NOMO-1 treated with dmso at 0.1 percent for 144 hours (cell line): Measurements from ENCODE around the gene GCNT2.
"Not testable (repeated sequence)": the region's sequence is repeated elsewhere in the genome, so short reads cannot be mapped to it uniquely, and the experiment has no call there.

Source experiments
- DNase-seq: peaks from one replicate; lab custom pipeline; 2025; ENCODE audit not compliant: unreplicated experiment; lab: John Stamatoyannopoulos, UW

Gene GCNT2

DNA sequence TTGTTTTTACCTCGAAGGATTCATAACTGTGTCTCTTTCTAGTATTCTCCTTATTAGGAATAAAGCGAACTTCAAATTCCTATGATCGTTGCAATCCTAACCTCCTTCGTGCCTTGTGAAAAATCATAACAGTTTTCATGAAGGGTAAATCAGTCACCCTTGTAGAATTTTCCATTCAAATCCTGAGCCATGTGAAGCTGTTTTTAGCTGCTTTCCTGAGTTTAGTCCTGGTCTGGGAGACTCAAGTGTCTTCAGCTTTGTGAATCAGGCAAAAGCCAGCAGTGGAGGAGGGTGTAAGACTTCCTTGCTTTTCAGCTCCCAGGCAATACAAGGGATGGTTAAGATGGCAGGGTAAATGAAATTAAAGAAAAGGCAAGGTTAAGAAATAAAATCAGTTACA is 24.3 kb downstream of the GCNT2 start:
- DNase-seq, result no peak

DNA sequence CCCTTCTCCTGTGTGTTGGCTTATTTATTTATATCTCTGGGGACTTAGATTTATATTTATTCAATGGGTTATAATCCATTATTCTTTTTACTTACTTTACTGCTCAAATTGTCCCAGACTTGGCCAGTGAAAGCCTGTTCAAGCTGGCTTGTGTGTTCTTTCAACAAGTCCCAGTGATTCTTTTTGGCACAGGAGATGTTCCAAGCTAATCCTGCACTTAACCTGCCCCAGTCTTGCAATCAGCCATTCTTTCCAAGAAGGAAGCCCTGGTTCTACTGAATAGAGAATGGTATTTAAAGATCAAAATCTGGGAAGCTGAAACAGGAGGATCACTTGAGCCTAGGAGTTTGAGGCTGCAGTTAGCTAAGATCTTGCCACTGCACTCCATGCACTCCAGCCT is 26.7 kb downstream of the GCNT2 start:
- no peak for DNase-seq

DNA sequence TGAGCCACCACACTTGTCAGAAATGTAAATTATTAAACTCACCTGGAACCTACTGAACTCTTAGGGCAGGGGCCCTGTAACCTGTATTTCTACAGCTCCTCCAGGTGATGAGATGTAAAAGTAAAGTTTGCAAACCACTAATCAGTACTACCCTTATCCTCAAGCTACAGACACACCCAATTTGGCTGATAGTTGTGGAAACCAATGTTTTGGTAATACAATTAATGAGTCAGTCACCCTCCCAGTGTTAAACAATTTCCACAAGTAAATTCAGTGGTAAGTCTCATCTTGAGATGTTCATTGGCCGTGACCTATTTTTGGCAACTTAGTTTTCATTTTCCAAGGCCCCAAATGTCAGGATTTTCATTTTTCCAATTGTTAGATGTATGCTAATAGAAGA is 29.6 kb downstream of the GCNT2 start:
- DNase-seq, result no peak

DNA sequence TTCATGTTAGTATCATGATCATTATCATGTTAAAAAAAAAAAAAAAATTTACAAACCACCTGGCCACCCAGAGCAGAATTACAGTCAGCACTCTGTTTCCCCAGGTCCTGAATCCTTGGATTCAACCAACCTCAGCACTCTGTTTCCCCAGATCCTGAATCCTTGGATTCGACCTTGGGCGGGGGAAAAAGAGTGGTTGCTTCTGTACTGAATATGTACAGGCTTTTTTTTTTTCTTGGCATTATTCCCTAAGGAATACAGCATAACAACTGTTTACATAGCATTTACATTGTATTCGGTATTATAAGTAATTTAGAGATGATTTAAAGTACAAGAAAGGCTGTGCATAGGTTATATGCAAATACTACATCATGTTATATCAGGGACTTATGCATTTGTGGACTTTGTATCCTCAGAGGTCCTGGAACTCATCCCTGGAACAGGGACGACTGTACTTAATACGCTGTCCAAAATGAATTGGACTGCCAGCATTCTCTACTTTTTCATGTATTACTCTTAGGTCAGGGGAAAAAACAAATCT is 31.2 kb downstream of the GCNT2 start:
- no peak for DNase-seq

DNA sequence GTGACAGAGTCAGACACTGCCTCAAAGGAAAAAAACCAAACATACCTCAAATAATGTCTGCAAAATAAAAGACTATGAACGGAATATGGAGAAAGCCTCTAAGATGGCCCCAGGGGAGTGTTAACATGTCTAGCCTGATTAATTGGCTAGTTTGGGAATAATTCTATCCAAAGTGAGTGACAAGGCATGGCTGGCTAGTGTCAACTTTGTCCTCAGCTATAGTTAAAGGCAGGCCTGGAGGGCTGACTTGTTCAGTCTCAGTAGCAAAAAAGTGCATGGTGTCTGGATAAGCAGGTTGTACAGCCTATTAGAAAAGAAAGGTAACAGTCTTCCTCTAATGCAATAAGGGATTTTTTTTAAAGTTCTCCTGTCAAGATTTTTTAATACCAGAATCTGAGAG is 32.7 kb downstream of the GCNT2 start:
- no peak for DNase-seq

DNA sequence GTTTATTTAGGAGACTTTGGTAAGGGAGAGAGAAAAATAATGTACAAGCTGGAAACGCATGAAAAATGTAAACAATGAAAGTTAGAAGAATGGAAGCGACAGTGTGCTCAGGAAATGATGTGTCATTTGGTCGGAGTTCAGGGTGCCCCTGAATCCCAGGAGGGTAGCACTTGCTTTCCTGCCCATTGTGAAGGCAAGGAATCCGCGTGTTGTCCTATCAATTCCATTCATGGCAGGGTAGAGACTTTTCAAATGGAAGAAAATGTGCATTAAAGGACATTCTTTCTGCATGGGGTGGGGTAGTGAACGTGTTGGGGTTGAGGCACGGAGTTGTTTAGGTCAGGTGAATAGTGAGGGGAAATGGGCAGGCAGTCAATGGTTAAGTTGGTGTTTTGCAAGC is 33.7 kb downstream of the GCNT2 start:
- DNase-seq, result no peak

DNA sequence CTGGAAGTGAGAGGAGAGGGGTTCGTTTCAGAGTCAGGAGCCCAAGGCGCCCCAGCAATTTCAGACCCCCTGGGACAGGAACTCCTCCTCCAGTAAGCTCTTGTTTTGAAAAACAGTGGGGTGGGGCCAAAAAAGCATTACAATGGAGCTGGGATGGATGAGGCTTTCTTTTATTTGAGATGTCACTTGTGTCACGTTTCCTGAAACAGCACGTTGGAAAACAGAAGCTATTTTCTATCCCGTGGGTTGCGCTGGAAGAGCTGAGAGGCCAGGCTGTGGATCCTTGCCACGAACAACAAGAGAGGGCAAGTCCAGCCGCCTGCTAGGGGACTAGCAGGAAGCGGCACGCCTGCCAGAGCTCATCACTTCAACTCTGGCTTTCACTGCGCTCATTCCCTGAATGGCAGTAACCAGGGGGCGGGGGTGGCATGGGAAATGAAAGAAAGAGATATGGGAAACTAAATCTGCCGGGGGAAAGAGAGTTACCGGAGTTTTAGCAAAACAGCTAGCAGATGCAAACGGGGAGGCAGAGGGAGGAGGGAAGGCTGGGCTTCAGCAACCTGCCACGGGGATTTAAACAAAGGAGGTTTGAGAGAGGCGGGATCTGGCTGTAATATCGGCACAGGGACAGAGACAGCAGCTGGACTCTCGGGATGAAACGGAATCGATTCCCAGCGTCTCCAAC is 34.6 kb downstream of the GCNT2 start:
- no peak for DNase-seq

DNA sequence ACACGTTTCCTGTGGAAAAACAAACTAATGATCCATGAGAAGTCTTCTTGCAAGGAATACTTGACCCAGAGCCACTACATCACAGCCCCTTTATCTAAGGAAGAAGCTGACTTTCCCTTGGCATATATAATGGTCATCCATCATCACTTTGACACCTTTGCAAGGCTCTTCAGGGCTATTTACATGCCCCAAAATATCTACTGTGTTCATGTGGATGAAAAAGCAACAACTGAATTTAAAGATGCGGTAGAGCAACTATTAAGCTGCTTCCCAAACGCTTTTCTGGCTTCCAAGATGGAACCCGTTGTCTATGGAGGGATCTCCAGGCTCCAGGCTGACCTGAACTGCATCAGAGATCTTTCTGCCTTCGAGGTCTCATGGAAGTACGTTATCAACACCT is 35.4 kb downstream of the GCNT2 start:
- no peak for DNase-seq

DNA sequence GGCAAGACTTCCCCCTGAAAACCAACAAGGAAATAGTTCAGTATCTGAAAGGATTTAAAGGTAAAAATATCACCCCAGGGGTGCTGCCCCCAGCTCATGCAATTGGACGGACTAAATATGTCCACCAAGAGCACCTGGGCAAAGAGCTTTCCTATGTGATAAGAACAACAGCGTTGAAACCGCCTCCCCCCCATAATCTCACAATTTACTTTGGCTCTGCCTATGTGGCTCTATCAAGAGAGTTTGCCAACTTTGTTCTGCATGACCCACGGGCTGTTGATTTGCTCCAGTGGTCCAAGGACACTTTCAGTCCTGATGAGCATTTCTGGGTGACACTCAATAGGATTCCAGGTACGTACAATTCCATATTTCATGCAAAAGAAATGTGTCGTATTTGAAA is 35.8 kb downstream of the GCNT2 start:
- DNase-seq, result no peak

DNA sequence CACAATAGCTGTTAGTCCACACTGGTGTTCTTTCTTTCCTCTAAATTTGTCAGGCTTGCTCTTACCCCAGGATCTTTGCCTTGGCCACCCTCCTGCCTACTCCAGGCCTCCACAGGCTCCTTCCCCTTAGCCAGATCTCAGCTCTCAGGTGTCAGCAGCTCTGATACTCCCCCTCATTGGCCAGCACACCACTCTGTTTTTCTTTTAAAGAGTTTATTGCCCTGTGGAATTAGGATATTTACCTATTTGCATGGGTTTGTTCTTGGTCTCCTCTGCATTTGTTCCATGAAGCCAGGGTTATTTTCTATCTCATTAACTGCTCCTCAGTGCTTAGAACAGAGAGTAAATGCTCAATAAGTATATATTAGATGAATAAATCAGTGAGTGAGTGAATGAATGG is 36.8 kb downstream of the GCNT2 start:
- DNase-seq, result no peak

DNA sequence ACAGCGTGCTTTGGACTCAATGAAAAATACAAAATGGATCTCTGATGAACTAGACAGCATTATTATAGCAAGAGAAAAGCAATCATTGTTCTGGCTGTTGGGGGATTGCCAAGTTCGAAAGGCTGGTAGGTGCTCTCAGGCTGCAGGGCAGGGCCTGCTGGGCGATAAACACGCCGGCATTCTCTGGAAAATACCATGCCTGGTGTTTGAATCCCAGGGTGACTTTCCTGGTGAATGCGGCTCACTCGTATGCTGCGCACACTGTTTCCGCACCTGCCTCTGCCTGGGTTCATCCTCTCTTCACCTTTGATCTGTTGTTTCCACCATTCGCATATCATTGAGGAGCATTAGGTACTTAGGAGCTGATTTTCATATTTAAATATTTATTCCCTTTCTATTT is 37.4 kb downstream of the GCNT2 start:
- DNase-seq, result no peak

DNA sequence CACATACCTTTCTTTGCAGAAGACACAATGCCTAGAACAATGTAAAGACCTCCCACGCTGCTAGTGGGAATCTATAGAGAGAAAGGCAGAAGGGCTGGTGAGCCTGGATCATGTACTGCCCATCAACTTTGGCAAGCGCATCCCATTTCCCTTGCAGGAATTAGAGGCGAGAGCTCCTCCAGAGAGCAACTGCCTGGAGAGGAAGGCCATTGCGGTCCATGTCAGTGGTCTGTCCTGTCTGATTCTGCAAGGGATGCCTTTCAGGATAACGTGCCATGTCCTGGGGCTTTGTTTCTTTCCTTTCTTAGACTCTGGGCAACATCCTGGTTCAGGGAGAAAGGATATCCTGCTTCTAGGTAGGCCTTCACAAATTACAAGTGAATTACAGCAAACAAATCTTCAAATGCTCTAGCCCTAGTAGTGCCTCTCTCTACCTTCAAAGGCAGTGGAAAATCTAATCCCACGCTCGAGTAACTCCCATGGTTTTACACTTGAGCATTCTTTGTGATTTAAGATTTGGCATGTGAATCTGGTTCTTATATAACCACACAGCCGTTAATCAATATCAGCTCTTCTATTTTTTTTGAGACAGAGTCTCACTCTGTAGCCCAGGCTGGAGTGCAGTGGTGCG is 38.5 kb downstream of the GCNT2 start:
- no peak for DNase-seq

DNA sequence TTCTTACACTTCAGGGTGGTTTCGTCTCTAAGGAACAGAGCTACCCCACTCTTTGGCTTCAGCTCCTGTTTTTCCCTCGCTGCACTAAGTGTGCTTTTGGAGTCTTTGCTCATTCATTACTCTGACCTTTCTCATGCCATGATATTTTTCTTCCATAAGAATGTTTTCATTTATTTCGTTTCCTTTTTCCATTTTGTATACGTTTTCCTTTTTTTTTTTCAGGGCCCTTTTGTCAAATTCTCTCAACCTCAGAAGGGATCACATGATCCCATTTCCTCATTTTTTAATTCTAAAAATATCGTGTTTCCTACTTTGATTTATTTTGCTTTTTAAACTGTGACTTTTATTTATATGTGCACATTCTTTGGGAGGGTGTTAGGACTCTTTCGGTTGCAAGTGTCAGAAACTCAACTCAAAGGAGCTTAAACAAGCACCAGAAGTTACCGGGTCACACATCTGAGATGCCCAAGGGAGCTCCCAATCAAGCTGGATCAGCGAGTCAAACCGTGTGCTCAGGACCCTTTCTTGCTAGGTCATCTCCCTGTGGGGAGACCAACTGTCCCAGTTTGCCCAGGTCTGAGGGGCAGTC is 40.6 kb downstream of the GCNT2 start:
- no peak for DNase-seq

DNA sequence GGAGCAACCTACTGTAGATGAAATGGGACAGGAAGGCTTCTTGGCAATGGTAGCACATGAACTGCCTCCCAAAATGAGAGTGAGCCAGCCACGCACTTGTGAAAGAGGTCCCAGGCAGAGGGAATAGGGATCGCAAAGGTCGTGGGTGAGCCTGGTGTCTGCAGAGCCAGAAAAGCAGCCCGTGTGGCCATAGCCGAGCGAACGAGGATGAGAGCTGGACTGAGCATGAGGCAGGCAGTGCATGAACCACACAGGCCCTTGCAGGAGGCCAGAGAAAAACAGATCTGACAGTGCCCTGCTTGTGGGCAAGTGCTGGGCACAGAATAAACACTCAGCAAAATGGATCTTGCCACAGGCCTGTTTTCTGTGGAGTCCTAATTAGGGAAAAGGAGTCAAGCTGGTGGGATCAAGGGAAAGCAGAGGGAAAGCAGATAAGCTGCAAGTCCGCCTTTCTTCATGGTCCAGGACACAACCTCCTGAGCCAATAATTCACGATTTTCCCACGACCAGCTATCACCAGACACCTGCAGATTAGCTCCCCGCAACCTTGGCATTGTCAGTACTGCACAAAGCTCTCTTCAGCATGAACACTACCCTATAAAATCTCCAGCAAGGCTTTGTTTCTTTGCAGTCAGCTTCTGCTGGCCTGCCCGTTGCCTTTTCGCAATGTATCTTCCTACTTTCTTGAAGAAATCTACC is 44.0 kb downstream of the GCNT2 start:
- no peak for DNase-seq

DNA sequence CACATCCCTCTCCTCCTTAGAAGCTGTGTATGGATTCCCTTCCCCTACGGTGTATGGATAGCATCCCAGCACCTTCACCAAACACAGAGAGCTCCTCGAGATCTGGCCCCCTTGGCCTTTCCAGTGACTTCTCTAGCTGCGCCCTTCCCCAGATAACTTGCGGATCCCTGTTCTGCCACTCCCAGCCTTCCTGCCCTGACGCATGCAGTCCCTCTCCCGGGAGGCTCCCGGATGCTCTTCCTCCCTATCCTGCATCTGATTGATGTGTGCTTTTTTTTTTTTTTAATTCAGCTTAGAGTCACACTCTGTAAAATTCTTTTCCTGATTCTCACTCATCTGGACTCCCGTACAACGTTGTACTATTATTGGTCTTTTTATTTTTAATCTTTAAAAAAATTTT is 44.8 kb downstream of the GCNT2 start:
- no peak for DNase-seq

DNA sequence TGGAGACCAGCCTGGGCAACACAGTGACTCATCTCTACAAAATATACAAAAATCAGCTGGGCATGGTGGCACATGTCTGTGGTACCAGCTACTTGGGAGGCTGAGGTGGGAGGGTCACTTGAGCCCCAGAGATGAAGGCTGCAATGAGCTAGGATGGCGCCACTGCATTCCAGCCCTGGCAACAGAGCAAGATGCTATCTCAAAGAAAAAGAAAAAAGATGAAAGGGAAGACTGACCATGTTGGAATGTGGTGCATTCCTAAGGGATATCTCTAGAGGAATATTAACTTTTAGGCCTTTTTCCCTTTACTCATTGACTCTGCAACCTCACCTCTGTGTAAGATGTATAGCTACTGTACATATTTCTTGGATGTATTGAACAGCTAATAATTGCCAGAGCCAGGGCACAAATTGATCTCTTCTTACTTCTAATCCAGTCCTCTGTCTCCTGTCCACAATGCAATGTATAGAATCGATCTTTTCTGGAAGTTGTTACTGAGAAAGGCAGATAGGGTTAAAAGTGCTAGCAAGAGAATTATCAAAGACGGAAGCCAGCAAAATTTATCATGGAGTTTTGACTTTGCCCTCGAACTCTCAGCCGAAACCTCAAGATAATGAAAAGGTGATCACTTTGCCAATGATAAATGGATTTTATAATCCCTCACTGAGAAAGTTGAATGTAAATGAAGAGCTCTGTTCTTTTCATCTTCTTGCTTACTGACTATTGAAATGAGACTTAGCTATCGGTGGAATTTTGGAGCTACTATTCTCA is 46.3 kb downstream of the GCNT2 start:
- DNase-seq, result no peak

DNA sequence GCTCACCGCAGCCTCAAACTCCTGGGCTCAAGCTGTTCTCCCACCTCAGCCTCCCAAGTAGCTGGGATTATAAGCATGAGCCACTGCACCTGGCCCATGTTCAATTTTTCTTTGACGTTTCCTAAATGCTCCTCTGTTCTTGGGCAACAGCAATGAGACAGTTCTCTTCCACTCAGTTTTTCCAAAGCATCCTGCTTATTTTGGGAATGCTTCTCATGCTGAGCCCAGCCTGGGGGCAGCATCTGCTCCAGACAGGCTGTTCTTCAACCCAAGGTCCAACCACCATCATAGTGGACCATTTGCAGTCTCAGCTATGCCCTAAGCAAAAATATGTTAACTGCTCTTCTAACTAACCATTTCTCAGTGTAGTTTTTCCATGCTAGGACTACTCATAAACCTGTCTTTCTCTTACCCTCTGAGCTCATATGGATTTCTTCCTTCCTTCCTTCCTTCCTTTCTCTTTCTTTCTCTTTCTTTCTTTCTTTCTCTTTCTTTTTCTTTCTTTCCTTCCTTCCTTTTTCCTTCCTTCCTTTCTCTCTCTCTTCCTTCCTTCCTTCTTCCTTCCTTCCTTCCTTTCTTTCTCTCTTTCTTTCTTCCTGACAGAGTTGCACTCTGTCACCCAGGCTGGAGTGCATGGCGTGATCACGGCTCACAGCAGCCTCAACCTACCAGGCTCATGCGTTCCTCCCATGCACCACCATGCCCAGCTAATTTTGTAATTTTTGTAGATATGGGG is 48.4 kb downstream of the GCNT2 start:
- DNase-seq, result no peak

DNA sequence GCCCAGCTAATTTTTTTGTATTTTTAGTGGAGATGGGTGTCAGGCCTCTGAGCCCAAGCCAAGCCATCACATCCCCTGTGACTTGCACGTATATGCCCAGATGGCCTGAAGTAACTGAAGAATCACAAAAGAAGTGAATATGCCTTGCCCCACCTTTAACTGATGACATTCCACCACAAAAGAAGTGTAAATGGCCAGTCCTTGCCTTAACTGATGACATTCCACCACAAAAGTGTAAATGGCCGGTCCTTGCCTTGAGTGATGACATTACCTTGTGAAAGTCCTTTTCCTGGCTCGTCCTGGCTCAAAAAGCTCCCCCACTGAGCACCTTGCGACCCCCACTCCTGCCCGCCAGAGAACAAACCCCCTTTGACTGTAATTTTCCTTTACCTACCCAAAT is 54.4 kb downstream of the GCNT2 start:
- DNase-seq, result not testable (repeated sequence)

DNA sequence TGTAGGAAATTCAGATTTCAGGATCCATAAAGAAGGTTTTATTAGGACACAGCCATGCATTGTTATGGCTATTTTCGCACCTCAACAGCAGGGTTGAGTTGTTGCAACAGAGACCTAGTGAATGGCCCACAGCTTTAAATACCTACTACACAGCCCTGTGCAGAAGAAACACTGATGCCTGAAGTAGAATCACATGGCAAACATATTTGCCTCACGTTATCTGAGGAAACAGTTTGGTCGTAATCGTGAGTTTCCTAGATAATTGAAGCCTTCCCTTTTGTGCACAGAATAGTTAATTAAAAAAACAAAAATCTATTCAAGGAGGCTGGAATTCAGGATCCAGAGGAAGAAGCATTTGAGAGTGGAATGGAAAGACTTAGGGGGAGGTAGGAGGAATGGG is 55.1 kb downstream of the GCNT2 start:
- DNase-seq, result no peak

DNA sequence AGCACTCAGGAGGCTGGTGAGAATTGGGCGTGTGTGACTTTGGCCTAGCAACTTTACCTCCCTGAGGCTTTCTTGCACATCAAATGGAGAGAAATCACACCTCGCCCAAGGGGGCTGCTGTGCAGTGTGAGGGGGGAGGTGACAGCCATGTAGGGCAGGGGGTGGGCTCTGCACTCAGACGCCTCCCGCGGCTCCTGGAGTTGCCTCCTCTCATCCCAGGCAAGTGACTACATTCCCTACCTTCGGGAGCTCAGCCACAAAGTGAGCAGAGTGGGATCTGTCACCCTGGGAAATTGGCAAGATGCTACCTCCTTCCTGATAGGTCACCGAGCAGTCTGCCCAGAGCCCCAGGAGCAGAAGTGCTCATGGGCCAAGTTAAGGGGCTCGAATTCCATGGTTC is 56.0 kb downstream of the GCNT2 start:
- DNase-seq, result no peak
